NCI-H2107 treated with DMSO at 0.1 percent for 48 hours (cell line): ENCODE data around the gene ZNRF4.

Source experiments
- DNase-seq: peaks from one replicate; lab custom pipeline; 2025; ENCODE audit not compliant: unreplicated experiment; lab: John Stamatoyannopoulos, UW

Gene ZNRF4

DNA sequence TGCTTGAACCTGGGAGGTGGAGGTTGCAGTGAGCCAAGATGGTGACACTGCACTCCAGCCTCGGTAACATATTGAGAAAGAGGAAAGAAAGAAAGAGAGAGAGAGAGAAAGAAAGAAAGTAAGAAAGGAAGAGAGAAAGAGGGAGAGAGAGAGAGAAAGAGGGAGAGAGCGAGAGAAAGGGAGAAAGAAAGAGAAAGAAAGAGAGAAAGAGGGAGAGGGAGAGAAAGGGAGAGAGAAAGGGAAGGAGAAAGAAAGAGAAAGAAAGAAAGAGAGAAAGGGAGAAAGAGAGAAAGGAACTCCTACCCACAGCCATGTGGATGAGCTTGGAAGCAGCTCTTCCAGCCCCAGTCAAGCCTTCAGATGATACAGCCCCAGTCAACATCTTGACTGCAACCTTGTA, 46.7 kb downstream of the ZNRF4 start:
- no peak for DNase-seq

DNA sequence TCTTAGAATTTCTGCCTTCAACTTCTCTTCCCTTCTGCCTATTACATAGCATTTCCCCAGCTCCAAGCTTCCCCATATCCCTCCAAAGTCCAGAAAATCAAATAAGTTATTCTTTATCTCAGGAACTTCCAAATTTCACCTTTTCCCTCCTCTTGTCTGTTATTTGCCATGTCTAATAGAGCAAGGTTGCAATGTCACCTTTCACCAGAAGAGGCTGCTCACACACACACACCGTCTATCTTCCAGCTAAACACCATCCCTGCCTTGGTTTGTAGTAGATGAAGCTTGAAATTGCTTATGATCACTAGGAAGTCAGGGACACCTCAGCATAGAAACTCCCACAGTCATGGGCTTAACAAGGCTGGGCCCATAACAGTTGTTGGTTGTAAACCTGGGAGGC, 48.4 kb downstream of the ZNRF4 start:
- DNase-seq = no peak

DNA sequence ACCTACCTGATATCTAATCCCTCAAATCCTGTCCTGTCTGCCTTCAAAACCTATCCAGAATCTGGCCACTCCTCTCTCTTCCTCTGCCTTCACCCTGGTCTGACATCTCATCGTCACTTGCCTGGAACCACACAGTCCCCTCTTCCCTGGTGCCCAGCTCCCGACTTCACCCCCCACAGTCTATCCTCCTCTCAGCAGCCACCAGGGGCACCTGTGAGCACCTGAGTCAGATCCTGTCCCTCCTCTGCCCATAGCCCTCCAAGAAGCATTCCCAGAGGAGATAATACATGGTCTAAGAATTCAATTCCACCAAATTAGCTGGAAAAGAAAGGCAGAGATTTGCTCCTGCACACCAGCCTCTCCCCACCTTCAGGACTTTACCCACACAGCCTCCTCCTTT, 48.9 kb downstream of the ZNRF4 start:
- no peak for DNase-seq
